HUDEP-2 (cell line): ENCODE results near the gene PLEKHD1.
"Not testable (repeated sequence)": the region's sequence is repeated elsewhere in the genome, so short reads cannot be mapped to it uniquely, and the experiment has no call there.

Experiments used
- DNase-seq, 76 experiments: peaks; one replicate each; lab custom pipeline; 2025; ENCODE audit not compliant: unreplicated experiment in 76 of 76; lab: John Stamatoyannopoulos, UW

The PLEKHD1 gene

GRCh38 chr14:69484444-69485314 lies at the start of gene PLEKHD1:
PLEKHD1 (plus strand) TSS chr14:69484728; CDS start chr14:69484966, 238 bp downstream.
- DNase-seq = no peak

DNA sequence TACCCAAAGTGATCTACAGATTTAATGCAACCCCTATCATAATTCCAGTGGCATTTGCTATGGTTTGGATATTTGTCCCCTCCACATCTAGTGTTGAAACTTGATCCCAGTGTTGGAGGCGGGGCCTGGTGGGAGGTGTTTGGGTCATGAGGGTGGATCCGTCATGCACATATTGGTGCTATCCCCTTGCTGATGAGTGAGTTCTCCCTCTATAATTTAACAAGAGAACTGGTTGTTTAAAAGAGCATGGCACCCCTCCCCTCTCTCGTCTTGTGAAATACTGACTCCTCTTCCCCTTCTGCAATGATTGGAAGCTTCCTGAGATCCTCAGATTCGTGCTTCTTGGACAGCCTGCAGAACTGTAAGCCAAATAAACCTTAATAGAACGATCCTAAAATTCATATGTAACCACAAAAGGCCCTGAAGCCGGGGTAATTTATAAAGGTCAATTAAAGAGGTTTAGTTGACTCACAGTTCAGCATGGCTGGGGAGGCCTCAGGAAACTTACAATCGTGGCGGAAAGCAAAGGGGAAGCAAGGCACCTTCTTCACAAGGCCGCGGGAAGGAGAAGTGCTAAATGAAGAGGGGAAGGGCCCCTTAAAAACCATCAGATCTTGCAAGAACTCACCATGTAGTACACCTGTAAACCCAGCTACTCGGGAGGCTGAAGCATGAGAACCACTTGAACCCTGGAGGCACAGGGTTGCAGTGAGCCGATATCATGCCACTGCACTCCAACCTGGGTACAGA lies 44.8 kb upstream of the PLEKHD1 start:
- DNase-seq = no peak

GRCh38 chr14:69441948-69442347 lies 42.6 kb upstream of the PLEKHD1 start:
- DNase-seq = no peak

GRCh38 chr14:69443296-69443805 lies 41.2 kb upstream of the PLEKHD1 start:
- DNase-seq = no peak

GRCh38 chr14:69449216-69449615 lies 35.3 kb upstream of the PLEKHD1 start:
- DNase-seq = no peak

DNA sequence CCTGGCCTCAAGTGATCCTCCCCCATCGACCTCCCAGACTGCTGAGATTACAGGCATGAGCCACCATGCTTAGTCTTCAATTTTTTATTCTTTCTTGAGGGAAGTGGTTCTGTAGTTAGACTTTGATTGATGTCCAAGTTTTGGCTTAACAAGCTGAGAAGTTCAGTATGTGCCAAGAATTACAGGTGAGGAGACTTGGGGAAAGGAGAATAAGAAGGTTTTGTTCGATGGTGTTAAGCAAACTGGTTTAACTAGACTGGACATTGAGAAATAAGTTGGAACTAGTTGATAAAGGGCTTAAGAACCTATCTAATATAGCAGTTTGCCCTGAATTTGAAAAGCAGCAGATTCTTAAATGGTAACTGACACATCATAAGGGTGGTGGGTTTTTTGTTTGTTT lies 32.6 kb upstream of the PLEKHD1 start:
- DNase-seq = no peak

DNA sequence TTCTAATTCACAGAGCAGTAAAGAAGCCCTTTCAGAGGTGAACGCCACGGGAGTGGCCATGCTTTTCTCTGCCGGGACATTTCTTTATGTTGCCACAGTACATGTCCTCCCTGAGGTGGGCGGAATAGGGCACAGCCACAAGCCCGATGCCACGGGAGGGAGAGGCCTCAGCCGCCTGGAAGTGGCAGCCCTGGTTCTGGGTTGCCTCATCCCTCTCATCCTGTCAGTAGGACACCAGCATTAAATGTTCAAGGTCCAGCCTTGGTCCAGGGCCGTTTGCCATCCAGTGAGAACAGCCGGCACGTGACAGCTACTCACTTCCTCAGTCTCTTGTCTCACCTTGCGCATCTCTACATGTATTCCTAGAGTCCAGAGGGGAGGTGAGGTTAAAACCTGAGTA lies 26.2 kb upstream of the PLEKHD1 start:
- no peak for DNase-seq

DNA sequence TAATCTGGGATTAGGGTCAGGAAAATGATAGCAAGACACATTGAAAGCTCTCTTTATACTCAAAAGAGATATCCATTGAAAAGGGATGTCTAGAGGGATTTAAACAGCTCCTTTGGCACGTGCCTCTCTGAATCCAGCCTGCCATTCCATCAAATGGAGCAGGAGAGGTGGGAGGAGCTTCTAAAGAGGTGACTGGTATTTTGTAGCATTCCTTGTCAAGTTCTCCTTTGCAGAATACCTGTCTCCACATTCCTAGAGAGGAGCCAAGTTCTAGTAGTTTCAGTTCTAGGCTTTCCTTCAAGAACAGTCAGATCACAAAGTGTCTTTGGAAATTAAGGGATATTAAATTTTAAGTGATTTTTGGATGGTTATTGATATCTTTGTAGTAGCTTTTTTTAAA lies 25.4 kb upstream of the PLEKHD1 start:
- no peak for DNase-seq

- DNase-seq = peak in 48 of 76 experiments; percentile 3 to 65 (median 25)
These were observed 24.3 kb upstream of the PLEKHD1 start for GRCh38 chr14:69460093-69460701.

- no peak for DNase-seq
These were observed 20.1 kb upstream of the PLEKHD1 start for GRCh38 chr14:69464379-69464778.

- no peak for DNase-seq
These were observed 19.7 kb upstream of the PLEKHD1 start for GRCh38 chr14:69464829-69465228.

DNA sequence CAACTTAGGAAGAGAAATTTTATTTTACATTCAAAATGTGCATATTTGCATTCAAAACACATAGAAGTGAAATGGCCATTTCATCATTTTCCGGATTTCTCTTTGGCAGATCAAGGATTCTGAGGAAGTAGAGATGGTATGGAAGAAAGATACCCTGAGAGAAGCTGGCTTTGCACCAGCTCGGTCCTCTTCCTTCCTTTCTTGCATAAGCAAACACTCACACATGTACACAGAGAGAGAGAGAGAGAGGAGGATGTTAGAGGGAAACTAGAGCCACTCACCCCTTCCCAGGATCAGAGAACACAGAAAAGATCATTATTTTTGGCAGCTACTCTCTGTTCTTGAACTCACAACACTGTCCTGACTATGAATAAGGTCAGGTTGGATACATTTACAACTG lies 15.6 kb upstream of the PLEKHD1 start:
- no peak for DNase-seq

DNA sequence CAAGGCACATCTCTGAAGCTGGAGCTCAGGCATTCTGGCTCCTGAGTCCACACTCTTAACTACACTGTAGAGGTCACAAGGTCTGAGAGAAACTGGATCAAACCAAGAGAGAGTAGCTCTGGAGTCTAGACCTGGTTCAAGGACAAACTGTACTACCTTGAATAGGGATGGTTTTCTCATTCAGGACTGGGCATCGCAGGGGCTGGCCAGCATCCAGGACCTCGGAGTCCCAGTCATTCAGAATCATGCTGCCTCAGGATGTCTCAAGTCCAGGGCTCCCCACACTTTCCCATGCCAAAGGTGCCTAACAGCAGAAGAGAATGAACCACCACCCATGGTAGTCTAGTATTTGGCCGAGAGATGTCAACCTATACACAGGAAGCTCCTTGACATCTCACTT lies 13.1 kb upstream of the PLEKHD1 start:
- no peak for DNase-seq

DNA sequence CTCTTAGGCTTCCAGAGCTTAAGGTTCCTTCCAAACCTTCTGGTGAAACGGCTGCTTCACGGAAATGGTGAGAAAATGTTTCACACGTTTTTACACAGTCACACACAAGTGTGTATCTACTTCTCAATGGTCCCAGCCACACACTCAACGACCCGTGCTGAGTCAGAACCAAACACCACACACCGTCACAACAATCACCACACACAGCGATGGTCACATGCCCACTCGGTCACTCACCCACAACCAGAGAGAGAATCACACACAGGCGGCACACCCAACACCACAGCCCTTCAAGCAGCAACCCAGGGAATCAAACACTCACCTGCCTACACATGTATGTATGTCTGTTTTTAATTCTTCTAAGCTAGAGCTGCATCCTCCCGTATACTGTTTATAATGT lies 12.6 kb upstream of the PLEKHD1 start:
- DNase-seq = no peak

DNA sequence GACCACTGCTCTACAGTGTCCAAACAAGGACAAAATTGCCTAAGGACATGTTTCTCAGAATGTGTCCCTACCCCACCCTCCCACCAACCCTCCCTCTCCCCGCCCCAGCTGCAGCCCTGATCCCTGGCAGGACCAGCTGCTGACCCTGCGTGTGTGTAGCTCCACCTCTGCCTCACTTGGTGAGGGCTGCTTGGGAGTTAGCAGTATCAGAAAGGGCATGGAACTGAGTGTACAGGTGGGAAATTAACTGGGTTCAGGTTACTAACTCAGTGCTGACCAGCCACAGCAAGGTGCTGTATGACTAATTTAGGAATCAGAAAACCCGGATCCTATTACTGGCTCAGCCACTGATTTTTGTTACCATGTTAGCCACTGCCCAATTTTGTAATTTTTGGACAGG lies 11.3 kb upstream of the PLEKHD1 start:
- no peak for DNase-seq

- DNase-seq = no peak
These were observed 10.6 kb upstream of the PLEKHD1 start for GRCh38 chr14:69473946-69474345.

DNA sequence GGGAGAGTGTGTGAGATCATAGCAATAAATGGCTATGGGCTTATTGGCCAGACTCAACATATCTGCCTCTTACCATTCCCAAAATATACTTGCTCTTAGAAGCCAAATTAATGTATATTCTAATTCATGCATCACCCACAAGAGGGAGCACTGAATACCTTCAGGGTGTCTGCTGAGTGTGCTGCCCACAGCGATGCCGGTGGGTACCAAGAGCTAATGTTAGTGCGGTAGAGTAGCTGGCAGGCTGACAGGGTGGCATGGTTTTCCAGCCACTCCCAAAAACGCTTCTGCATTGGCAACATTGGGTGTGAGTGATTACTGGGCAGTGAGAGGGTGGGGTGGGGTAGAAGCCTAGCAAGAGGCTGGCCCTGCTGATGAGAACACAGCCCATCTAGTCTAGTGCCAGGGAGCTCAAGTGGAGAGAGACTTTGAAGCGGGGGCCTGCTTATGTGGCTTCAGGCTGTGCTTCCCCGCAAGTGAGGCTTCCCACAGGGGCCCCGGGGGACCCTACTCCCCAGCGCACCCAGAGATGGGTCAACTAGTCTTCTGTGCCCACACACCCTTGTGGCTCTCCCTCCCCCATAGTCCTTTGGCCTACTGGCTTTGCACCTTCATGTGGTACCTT lies 9.2 kb upstream of the PLEKHD1 start:
- DNase-seq = peak in 12 of 76 experiments; percentile 2 to 22 (median 12)

GRCh38 chr14:69476824-69477450 lies 7.6 kb upstream of the PLEKHD1 start:
- DNase-seq = peak in 3 of 76 experiments; percentile 1 to 4 (median 2)

DNA sequence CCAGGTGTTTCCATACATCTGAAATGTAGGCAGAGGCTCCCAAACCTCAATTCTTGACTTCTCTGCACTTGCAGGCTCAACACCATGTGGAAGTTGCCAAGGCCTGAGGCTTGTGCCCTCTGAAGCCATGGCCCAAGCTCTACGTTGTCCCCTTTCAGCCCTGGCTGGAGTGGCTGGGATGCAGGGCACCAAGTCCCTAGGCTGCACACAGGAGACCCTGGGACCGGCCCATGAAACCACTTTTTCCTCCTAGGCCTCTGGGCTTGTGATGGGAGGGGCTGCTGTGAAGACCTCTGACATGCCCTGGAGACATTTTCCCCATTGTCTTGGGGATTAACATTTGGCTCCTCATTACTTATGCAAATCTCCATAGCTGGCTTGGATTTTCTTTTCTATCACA lies 6.5 kb upstream of the PLEKHD1 start:
- DNase-seq = not testable (repeated sequence)

DNA sequence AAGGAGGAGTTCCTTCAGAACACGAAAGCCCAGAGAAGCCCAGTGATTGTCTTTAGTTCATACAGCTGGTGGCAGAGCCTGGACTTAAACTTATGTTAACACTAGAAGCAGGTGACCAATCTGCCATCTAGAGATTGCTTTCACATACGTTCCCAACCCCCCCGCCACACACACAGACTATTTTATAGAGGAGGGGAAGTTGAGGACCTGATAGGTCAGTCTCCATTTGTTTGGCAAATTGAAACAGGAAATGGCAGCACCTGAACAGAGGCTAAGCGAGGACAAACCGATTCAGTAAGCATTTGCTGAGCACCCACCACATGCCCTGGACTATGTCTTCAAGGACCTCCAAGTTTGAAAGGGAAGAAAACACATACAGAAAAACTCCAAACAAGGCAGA lies 4.8 kb upstream of the PLEKHD1 start:
- DNase-seq = no peak
